GM13977 (cell line): Measurements from ENCODE around the gene GANC.

Source experiments
- DNase-seq: peaks from one replicate; pipeline ENCODE4 v3.0.0; 2012; ENCODE audit warnings: low spot score
- CTCF ChIP-seq: IDR thresholded peaks from 2 replicates; pipeline ENCODE4 v1.5.1; 2012; ENCODE audit warnings: mild to moderate bottlenecking, control low read depth; ENCODE audit not compliant: insufficient read depth; ENCODE audit errors: extremely low read depth, missing control alignments
- in situ Hi-C: fragments of 300-500 bp; cut with MboI; formaldehyde crosslinking; loops from one replicate; pipeline ENCODE4 v1.12.0; 2022; ENCODE audit warnings: low sequenced_read_pairs, low pct_unique_long_range_greater_than_20kb, mixed read lengths, inconsistent platforms; ENCODE audit not compliant: unreplicated experiment

The GANC gene

GRCh38 chr15:42233107-42233506 lies 39.9 kb upstream of the GANC start:
- TF ChIP-seq CTCF = no peak
- in situ Hi-C loops = no loop called here
- no peak for DNase-seq

- DNase-seq = no peak
- in situ Hi-C loops = no loop called here
- no peak for TF ChIP-seq CTCF
Measured at GRCh38 chr15:42239528-42240182, 33.3 kb upstream of the GANC start.

GRCh38 chr15:42240823-42241222 lies 32.2 kb upstream of the GANC start:
- TF ChIP-seq CTCF = no peak
- no peak for DNase-seq
- in situ Hi-C loops = no loop called here

- DNase-seq = no peak
- TF ChIP-seq CTCF = no peak
- in situ Hi-C loops = no loop called here
Measured at GRCh38 chr15:42253300-42253699, 19.7 kb upstream of the GANC start.

GRCh38 chr15:42264795-42265194 lies 8.2 kb upstream of the GANC start:
- no peak for TF ChIP-seq CTCF
- no peak for DNase-seq
- in situ Hi-C loops = no loop called here

GRCh38 chr15:42267286-42267685 lies 5.7 kb upstream of the GANC start:
- no peak for DNase-seq

More at GRCh38 chr15:42267286-42267685, 5.7 kb upstream of the GANC start:
- in situ Hi-C loops = no loop called here
- TF ChIP-seq CTCF = no peak
